Ovary (tissue), 3 donors: Measurements from ENCODE around the gene RHOU.

ENCODE experiments used
- CTCF ChIP-seq, 3 donors: fragments of 450-650 bp in 2 of 3; fragments of 200-600 bp in 1 of 3; IDR thresholded peaks; one replicate each; pipeline versions ENCODE4 v1.5.1 to v1.8.0; 2016 to 2022; ENCODE audit warnings: antibody characterized with exemption in 3 of 3, mild to moderate bottlenecking in 1 of 3
- POLR2A ChIP-seq: fragments of 450-650 bp; IDR thresholded peaks from one replicate; pipeline ENCODE4 v1.6.1; 2017; ENCODE audit warnings: antibody characterized with exemption, mild to moderate bottlenecking, moderate library complexity
- donor health status: DM: no; HTN: no; CAD: no.

GRCh38 chr1:228736844-228737445 is 1.7 kb downstream of the RHOU start:
- no peak for TF ChIP-seq CTCF (IDR thresholded peaks at IDR 0.05)
- TF ChIP-seq POLR2A, result no peak
